SW 1271 (cell line): ENCODE measurements around the gene UCKL1.
"Not testable (repeated sequence)": the region's sequence is repeated elsewhere in the genome, so short reads cannot be mapped to it uniquely, and the experiment has no call there.

Source experiments
- DNase-seq, 2 experiments: peaks; one replicate each; lab custom pipeline; 2025; lab: John Stamatoyannopoulos, UW

The UCKL1 gene

DNA sequence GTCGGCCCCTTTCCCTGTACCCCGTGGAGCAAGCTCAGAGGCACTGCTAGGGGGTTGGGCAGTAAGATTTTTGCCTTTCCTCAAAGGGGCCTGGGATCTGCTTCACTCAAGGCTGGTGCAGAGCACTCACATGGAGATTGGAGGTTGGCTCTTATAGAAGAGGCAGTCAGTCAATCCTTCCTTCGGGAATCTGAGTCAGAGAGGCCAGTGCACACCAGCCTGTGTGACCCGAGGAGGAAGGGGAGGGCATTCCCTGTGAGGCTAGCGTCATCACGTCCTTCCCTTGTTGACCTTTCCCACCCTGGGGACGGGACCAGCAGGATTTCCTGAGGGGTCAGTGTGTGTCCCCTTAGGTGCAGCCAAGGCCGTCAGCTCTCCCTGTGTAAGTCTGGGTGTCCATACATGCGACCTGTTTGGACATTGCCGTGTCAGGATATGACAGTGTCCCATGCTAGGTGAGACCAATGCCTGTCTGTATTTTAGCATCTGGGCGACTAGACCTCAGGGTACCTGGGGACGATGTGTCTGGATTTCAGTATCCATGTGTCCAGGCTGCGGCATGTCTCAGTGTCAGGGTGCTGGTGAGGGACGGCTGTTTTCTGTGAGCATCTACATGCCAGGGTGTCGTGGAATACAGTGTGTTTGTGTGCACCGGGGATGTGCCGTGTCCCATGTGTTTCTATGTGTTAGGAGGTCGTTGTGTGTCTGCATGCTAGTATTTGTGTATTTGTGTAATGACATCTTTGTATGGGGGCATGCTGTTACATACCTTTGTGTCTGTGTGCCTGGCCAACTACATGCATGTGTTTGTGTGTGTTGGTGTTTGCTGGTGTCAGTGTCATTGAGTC lies 16.3 kb upstream of the UCKL1 start:
- DNase-seq = no peak

DNA sequence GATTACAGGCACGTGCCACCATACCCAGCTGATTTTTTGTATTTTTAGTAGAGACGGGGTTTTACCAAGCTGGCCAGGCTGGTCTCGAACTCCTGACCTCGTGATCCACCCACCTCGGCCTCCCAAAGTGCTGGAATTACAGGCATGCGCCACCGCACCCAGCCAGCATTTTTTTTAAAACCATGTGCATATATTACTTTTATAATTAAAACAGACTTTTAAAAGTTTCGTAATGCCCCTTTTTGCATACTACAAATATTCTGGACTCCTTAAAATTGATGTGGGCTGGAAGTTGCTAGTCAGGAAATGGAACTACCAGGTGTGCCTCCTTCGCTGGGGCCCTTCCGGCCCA lies 15.7 kb upstream of the UCKL1 start:
- not testable (repeated sequence) for DNase-seq

DNA sequence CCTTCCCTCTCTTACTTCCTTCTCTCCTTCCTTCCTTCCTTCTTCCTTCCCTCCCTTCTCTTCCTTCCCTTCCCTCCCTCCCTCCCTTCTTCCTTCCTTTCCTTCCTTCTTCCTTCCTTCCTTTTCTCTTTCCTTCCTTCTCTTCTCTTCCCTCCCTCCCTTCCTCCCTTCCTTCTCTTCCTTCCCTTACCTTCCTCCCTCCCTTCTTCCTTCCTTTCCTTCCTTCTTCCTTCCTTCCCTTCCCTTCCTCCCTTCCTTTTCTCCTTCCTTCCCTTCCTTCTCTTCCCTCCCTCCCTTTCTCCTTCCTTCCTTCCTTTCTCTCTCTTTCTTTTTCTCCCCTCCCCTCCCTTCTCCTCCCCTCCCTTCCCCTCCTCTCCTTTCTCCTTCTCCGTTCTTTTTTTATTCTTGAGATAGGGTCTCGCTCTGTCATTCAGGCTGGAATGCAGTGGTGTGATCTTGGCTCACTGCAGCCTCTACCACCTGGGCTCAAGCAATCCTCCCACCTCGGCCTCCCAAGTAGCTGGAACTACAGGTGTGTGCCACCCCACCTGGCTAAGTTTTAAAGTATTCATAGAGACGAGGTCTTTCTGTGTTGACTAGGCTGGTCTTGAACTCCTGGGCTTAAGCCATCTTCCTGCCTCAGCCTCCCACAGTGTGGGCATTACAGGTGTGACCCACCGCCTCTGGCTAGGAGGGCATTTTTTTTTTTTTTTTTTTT lies 14.7 kb upstream of the UCKL1 start:
- no peak for DNase-seq

DNA sequence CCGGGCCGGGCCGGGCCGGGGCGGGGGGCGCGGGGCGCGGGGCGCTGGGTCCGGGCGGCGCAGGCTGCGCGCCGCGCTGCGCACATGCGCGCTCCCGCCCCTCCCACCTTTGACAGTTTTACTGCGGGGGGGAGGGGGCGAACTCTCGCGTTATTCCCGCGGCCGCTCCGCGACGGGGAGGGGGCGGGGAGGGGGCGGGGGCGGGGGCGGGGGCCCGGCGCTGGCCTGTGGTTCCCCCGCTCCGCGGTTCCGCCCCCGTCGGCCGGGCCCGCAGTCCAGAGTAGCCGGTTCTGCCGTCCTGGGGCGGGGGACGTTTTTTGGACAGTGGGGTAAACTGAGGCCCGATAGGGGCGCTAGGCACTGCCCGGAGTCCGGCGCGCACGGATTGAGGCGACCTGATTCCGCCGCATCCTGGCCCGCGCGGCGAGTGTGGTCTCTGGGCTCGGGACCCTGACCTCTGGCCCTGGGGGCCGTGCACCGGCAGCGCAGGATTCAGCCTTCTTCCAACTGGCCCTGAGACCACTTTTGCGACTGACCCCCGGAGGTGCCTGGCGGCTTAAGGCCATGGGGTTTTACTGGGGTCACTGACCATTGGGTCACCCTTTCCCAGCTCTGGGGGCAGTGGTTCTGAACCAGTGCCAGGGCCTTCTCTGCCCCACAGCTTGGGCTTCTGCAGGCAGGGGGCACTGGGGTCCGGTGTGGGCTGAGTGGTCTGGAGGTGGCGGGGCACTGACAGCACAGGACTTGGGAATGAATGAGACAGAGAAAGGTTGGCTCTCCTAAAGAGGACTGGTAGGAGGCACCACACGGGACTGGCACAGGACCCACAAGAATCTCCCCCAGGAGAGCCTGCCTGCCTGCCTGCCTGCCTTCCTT lies 13.9 kb upstream of the UCKL1 start, which contains the start of gene ZNF512B:
ZNF512B (minus strand) TSS at position 93 of the 876 bp plus-strand sequence. CDS start 1,980 bp downstream, outside the sequence.
- peak in 1 of 2 experiments; percentile 51 for DNase-seq

DNA sequence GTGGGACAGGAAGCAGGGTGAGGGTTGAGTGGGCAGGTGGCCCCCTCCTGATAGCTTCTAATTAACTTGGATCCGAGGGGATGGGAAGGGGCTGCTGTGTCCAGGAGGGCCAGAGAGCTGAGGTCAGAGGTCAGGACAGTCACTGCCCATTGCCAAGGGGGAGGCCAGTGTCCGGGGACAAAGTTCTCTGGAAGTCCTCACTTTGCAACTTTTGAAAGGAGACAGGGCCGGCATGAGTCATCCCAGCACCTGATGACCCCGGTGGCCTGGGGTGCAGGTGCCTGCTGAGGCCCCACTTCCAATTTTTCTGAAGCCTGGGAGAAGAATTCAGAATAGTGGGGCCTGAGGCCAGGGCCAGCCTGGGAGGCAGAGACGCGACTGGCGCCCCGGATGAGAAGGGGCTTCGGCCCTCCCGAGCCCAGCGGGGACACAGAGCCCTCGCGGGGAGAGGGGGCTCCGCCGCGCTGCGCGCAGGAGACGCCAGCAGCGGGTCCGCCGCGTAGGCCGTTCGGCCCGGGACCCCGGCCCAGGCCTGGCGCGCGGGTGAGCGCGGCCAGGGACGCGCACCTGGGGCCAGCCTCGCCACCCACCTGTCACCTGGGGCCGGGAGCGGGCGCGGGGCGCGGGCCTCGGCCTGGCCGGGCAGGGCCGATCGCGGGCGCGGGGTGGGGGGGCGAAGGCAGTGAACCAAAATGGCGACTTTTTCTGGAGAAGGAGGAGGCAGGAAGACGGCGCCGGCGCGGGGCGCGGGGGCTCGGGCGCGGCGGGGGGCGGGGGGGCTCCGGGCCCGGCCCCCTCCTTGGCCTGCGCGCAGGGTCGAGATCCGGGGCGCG lies 12.9 kb upstream of the UCKL1 start:
- no peak for DNase-seq

DNA sequence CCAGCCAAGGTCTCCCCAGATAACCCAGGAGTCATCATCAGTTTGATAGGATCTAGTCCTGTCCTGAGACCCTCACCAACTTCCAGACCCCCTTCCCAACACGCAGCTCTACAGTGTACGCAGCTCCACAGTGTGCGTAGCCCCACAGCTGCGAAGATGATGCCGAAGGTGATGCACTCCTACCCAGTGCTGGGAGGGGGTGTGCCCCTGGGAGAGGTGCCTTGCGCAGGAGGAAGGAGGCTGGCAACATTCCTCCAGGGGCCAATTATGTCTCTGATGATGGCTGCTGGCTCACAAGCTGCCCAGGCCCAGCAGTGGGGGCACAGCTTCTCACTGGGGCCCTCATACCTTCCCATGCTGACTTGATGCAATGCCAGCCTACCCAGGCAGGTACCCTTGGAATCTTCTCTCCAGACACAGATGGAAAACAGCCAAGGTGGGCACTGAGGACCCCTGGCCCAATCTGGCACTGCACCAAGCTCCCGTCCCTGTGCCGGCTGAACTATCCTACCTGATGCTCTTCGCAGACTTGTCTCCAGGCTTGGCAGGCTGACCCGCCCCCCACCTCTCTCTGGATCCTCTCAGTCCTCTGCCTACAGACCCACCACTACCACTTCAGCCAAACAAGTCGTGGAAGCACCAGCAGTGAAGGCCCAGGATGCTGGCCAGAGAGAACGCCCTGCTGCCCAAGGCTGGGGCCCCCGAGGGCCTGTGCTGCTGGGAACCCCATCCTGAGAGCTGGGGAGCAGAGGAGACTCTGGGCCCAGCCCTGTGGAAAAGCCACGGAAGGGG lies 12.1 kb upstream of the UCKL1 start:
- DNase-seq = no peak

DNA sequence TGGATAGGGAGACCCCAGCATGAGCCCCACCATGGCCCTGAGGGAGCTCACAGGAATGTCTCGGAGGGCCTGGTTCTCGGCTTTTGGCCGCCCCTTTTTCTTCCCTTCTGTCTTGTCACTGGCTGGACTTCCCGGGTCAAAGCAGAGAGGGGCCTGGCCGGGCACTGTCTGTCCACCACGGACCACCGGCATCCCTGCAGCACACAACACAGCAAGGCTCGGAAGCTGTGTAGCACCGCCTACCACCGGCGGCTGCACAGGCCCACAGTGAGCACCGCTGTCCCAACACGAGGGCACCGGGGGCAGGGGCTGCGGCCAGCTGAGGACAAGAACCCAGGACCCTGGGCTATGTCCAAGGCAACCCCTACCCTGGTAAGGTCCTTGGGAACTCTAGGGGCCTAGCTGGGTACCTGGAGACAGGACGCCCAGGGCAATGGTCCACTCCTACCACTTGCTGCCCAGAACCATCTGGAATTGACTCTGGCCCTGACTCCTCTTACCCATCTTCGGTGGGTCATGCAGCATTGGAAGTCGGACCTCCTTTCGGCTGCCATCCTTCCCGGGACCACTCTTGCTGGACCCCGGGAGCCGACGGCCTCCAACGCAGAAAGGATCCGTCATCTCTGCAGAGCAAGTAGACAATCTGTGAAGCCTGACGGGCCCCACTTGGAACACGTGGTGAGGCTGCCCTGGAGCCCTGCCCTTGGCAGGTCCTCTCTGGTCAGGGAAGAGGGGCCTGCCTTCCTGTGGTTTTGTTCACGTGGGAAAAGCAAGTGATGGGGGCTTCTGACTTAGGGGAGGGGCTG lies 11.3 kb upstream of the UCKL1 start:
- DNase-seq = no peak

DNA sequence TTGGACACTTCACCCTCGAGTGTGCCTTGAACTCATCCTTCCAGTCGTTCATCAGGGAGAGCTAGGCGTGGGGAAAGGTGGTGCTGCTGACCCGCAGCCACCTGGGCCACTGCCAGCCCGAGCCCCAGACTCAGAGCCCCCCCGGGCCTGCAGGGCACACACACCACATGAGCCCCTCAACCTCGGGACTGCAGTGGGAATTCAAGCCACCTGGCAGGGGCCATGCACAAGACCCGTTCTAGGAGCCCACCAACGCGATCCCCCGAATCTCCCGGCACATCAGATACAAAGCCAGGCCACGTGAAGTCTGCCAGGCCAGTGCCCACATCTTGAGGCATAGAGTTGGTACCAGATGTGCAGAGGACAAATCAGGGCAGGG lies 10.7 kb upstream of the UCKL1 start:
- DNase-seq = no peak

DNA sequence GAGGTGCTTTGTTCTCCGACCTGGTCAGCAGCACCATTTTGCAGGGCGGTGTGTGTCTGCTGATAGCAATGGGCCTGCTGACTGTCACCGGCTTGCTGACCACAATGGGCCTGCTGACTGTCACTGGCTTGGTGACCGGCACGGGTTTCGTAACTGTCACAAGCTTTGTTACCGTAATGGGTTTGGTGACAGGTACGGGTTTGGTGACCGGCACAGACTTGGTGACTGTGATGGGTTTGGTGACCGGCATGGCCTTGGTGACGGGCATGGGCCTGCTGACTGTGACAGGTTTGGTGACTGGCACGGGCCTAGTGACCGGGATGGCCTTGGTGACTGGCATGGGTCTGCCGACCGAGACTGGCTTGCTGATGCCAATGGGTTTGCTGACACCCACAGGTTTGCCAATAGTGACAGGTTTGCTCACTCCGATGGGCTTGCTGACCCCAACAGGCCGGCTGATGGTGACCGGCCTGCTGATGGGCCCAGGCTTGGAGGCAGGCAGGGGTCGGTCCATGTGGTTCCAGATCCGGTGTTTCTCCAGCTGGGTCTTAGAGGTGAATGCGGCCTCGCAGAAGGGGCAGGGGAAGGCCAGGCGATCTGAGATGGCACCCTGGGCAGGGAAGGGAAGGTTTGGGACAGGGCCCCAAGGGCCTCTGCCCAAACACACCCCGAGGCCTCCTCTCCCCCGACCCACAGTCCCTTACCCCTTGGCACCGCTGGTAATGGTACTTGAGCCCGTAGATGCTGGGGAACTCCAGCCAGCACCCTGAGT lies 10.1 kb upstream of the UCKL1 start:
- DNase-seq = no peak

DNA sequence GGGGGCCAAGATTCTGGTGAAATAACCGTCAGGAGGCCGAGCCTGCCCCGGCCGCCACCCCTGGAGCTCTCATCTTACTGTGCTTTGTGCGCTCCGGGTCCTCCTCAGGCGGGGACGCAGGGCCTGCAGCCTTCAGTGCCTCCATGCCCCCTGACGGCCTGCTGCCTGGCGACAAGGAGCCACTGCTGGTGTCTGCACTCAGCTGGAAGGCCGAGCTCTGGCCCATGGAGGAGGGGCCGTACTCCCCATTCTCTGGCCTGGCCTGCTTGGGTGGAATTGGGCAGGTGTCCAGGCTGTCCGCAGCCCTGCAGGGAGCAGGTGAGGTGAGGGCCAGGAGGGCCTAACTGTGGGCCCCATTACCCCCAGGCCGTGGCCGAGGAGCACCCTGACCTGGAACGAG lies 8.2 kb upstream of the UCKL1 start:
- no peak for DNase-seq

DNA sequence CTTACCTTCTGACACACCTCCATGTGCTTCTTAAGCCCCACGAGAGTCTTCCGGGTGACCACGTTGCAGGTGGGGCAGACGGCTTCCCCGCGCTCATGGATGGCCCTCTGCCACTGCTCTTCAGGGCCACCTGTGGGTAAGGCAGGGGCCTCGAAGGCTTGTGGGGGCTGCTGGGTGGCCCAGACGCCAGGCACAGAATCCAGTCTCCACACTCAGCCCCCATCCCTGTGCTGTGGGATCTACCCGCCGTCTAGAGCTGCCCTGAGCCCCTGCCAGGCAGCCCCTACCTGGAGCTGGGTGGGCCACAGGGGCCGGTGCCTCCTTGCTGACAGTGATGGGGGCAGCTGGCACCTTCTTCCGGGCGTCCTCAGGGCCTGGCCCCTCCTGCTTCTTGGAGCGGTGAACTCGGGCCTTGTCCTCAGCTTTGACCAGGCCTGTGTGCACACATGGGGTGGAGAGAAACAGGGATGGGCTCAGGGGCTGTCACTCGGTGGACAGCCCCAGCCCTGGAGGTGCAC lies 7.6 kb upstream of the UCKL1 start:
- no peak for DNase-seq

DNA sequence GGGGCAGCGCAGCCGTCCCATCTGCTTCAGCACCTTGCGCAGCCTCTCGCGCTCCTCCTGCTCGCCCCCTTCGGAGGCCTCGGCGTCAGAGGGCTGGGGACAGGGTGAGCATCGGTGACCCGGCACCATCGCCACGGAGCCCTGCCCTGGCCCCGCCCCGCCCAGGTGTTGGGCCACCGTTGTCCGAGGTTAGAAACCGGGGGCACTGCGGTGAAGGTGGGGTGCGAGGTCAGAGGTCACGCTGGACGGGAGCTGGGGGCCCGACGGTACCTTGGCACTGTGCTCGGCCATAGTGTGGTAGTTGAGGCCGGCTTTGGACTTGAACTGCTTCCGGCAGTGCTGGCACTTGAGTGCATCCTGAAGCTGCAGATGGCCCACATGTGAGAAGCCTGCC lies 7.1 kb upstream of the UCKL1 start:
- DNase-seq = no peak

DNA sequence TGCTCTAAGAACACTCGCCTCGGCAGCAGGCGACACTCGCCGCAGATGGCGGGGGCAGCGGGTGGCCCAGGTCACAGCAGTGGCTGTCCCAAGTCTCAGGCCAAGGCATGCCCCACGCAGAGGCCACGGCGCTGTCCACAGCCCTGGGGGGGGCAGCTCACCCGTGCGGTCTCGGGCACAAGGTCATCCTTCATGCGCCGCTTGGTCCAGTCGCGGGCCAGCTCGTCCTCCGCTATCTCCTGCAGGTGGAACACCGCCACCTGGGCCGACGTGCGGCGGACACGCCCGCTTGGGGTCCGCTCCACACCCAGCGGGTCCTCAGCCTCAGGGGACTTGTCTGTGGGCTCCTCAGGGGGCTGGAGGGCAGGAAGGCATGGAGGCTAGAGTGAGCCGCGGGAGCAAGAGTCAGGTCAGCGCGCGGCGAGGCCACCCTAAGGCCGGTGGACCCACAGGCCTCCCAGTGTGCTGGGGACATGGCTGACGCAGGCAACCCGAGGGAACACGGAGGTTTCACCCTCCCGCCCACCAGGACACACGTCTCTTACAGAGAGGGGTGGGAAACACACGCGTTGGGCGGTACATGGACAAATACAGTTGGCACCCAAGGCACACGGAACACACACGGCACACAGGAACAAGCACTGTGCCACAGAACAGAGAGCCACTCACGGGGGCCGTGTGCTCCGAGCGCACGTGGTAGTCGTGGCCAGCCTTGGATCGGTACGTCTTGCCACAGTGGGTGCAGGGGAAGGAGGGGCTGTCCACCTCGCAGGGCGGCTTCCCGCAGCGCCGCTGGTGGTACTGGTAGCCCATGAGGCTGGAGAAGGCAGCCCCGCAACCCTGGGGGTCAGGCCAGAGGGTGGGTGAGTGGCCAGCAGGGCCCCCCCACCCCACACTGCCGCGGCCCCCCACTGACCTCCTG lies 6.5 kb upstream of the UCKL1 start:
- no peak for DNase-seq

DNA sequence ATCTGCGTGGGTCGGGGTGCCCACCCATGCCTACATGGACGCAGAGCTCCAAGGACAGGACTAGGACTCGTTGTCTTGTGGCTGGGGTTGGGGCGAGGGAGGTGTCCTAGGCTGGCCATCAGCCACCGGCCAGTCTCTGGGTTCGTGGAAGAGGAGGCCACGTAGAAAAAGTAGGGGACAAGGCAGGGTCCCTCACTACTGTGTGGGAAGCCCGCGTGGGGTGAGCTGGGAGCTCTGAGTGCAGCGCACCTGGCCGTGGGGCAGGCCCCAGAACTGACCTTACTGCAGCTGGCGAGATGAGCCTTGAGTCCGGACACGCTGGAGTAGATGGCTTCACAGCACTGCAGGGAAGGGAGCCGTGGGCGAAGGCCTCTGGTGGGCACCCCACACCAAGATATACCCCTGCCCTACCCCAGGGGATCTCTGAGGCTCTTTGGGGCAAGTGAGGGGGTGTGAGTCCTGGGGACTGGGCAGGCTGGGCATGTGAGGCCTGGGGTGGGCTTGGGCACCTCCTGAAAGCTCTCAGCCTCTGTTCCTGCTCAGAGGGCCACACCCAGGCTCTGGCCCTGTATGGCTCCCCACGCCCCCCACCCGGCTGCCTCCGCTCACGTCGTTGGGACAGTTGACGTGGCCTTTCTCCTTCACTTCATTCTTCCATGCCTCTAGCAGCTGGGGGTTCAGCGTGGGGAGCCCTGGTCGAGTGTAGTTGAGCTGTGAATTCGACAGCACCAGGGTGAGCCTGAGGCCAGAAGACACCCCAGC lies 5.6 kb upstream of the UCKL1 start:
- no peak for DNase-seq

DNA sequence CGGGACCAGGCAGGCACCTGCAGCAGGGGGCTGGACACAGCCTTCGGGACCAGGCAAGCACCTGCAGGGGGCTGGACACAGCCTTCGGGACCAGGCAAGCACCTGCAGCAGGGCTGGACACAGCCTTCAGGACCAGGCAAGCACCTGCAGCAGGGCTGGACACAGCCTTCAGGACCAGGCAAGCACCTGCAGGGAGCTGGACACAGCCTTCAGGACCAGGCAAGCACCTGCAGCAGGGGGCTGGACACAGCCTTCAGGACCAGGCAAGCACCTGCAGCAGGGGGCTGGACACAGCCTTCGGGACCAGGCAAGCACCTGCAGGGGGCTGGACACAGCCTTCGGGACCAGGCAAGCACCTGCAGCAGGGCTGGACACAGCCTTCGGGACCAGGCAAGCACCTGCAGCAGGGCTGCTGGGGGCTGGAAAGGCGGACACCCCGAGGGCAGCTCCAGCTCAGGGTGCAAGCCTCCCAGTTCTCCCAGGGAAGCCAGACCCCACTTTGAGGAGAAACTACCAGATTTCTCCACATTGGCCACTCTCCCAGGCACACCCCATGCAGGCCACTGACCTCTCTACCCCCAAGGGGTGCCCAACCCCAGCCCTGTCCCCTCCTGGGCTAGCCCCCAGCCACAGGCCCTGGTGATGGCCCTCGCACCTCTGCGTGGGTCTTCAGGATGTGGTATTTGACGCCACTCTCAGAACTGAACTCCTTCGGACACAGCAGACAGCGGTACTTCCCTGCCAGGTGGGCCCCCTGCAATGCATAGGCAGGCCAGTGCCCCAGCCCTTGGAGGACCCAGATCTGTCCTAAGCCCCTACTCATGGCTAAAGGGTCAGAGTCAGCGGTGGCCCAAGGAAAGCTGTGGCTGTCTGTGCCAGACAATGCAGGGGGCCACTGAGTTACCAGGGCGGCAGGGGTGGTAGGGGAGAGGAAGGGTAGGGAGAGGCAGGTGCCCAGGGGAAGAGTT lies 4.7 kb upstream of the UCKL1 start:
- DNase-seq = not testable (repeated sequence)

DNA sequence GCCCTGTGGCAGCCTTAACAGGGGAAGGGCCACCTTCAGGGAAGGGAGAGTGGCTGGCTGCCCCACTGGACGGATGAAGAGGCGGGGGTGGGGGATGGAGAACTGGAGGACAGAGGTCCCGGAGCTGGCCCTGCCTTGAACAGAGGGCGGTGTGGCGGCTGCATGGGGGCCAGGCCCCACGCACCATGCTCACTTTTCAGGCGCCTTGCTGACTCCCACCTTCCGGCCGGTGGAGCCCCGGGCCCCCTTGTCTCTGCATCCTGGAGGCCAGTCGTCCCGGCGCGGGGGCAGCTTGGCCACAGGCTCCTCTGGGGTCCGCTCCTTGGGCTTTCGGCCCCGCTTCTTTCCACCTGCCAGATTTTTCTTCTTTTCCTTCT lies 3.5 kb upstream of the UCKL1 start:
- no peak for DNase-seq
